ENCODE results near the gene KCNIP3. TPM values are rescaled to one million over a fixed set of nuclear protein-coding genes. Genes with fewer than 3 reads are reported as not detected.
A peak's percentile ranks its signal among the peaks of the same experiment; 100 is the strongest.

Gene KCNIP3
- total and polyA plus RNA-seq, 4 donors = 1.8 to 2.7 (median 2.1) TPM

DNA sequence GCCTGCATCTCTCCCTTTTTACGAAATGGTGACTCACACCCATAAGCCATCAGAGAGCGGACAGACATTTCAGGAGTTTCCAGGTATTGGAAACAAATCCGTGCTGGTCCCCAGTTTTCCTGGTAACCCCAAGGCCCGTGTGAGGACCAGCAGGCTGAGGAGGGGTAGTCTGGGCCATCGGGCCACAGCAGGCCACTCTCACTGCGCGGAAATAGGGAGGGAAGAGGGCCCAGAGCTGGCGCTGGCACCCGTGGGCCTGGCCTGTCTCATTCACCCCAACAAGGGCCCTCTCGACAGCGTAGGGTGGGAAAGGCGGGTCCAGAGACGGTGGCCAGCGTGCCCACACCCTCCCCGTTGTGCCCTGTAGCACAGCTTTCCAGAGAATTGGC, 91.7 kb downstream of the KCNIP3 start:
- no peak overlapping the region for H3K9ac ChIP-seq (ENCODE audit: insufficient read depth in 1 of 2, low read length in 2 of 2)
- 40 to 43% methylated on average over 15 of the region's 15 CpGs for WGBS, 2 donors
- H3K27me3 ChIP-seq (ENCODE audit: control insufficient read depth in 3 of 3, insufficient read depth in 3 of 3, low read length in 2 of 3) = no peaks in the 10 kb centered on the region
- DNase-seq (no peak), ATAC-seq (ENCODE audit: insufficient read depth, low FRiP score) (no peak)
- no peak overlapping the region for H3K27ac ChIP-seq (ENCODE audit: low read depth in 1 of 2, low read length in 1 of 2)
- H3K36me3 ChIP-seq (ENCODE audit: control insufficient read depth in 4 of 4, insufficient read depth in 4 of 4, low read length in 4 of 4) = no peaks in the 10 kb centered on the region
- no peak for TF ChIP-seq CTCF (IDR thresholded peaks at IDR 0.05; ENCODE audit: control extremely low read depth, extremely low read depth)
- no peaks in the 10 kb centered on the region for H3K9me3 ChIP-seq (ENCODE audit: control insufficient read depth in 4 of 4, insufficient read depth in 3 of 4, low read length in 3 of 4)
- peaks cover 0 to 11% (median 2%) of the 10 kb centered on the region in 5 donors for H3K4me1 ChIP-seq (ENCODE audit: control insufficient read depth in 5 of 5, insufficient read depth in 5 of 5, low read length in 5 of 5)
- H3K4me3 ChIP-seq = no peak overlapping the region

DNA sequence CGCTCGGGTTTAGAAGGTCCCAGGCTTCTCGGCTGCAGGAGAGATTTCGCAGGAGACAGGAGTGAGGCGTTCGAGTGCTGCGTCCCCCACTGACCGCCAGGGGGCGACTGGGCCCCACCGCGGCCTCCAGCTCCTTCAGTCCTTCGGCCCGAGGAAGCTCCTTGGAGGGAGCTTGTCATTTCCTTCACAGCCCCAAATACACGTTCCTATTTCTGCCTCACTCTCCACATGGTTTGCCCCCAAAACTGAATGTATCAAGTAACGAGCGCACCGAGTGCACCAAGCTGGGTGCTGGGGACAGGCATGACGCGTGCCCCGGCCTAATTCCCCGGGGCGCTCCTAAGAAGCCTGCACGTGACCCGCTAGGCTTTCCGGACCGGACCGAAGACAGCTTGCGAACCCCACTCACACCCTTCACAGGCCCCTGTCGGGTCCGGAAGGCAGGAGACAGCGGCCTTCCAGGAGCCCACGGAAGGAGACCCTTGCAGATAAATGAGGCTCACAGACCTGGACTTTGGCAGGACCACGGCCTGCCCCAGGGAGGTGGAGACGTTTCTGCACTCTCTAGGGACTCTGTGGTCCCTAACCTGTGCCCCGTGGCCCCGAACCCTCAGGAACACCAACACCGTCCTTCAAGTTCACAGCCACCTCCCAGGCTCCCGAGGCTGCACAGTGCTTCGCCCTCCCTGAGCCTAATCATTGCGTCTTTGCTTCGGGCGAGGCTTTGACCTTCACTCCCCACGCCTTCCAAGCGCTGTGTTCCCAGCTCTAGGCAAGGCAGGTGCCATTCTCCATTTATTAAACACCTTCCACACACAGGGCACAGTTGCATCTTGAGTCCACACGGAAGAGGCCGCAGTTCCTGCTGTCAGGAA, 92.3 kb downstream of the KCNIP3 start:
- Histone ChIP-seq H3K4me1 (ENCODE audit: control insufficient read depth in 5 of 5, insufficient read depth in 5 of 5, low read length in 5 of 5) (peaks cover 0 to 5% (median 2%) of the 10 kb centered on the region in 5 donors), H3K36me3 (ENCODE audit: control insufficient read depth in 4 of 4, insufficient read depth in 4 of 4, low read length in 4 of 4) (no peaks in the 10 kb centered on the region), H3K4me3 (no peak overlapping the region), H3K9ac (ENCODE audit: insufficient read depth in 1 of 2, low read length in 2 of 2) (no peak overlapping the region), H3K9me3 (ENCODE audit: control insufficient read depth in 4 of 4, insufficient read depth in 3 of 4, low read length in 3 of 4) (no peaks in the 10 kb centered on the region), H3K27me3 (ENCODE audit: control insufficient read depth in 3 of 3, insufficient read depth in 3 of 3, low read length in 2 of 3) (no peaks in the 10 kb centered on the region), H3K27ac (ENCODE audit: low read depth in 1 of 2, low read length in 1 of 2) (no peak overlapping the region)
- TF ChIP-seq CTCF (IDR thresholded peaks at IDR 0.05; ENCODE audit: control extremely low read depth, extremely low read depth) = peak; percentile 27
- DNase-seq (peak; percentile 52 to 65 (median 61)), ATAC-seq (ENCODE audit: insufficient read depth, low FRiP score) (peak; percentile 78)
- WGBS, 2 donors = 61 to 63% methylated on average over 45 to 46 of the region's 46 CpGs

DNA sequence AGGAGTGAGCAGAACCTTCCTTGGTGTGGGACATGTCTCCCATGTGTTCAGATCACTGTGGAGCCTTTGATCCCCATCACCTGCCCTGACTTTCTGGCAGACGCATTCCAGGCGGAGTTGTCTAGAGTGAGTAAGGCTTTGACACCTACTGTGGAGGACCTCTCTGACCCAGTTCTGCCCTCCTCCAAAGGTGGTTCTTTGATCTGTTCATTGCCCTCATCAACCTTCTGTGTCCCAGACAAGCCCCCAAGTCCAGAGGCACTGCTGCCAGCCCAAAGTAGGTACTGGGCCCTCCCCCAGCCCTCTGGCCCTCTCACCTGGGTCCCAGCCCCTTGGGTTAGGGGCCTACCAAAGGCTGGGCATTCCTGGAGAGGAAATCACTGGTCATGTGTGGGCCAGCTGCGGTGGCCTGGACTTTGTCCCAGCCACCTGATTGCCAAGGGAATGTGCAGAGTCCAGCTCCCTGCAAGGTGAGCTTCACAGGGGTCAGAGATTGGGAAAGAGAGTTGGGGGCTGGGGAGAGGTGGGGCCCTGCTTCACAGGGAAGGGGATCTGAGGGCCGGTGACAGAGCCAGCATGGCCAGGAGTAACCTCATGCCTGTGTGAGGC, 93.2 kb downstream of the KCNIP3 start:
- WGBS, 2 donors = 92 to 97% methylated on average over 4 of the region's 4 CpGs
- no peak overlapping the region for H3K9ac ChIP-seq (ENCODE audit: insufficient read depth in 1 of 2, low read length in 2 of 2)

More for the DNA sequence above, 93.2 kb downstream of the KCNIP3 start:
- no peaks in the 10 kb centered on the region for H3K36me3 ChIP-seq (ENCODE audit: control insufficient read depth in 4 of 4, insufficient read depth in 4 of 4, low read length in 4 of 4)
- H3K4me1 ChIP-seq (ENCODE audit: control insufficient read depth in 5 of 5, insufficient read depth in 5 of 5, low read length in 5 of 5) = peaks cover 0 to 2% (median 0%) of the 10 kb centered on the region in 5 donors
- DNase-seq = no peak
- no peak for TF ChIP-seq CTCF (IDR thresholded peaks at IDR 0.05; ENCODE audit: control extremely low read depth, extremely low read depth)
- no peak overlapping the region for H3K27ac ChIP-seq (ENCODE audit: low read depth in 1 of 2, low read length in 1 of 2)
- no peak for ATAC-seq (ENCODE audit: insufficient read depth, low FRiP score)
- no peak overlapping the region for H3K4me3 ChIP-seq
- no peaks in the 10 kb centered on the region for H3K9me3 ChIP-seq (ENCODE audit: control insufficient read depth in 4 of 4, insufficient read depth in 3 of 4, low read length in 3 of 4)
- no peaks in the 10 kb centered on the region for H3K27me3 ChIP-seq (ENCODE audit: control insufficient read depth in 3 of 3, insufficient read depth in 3 of 3, low read length in 2 of 3)
